Ovary (tissue), 9 donors: ENCODE data around the gene CYREN. TPM values are rescaled to one million over a fixed set of nuclear protein-coding genes. Genes with fewer than 3 reads are reported as not detected.

ENCODE experiments used
- DNase-seq, 5 donors: peaks; one replicate each; pipeline ENCODE4 v3.0.0-alpha.2; 2019 to 2020
- H3K27ac ChIP-seq, 2 donors: fragments of 200-600 bp; one replicate each; pipeline versions ENCODE4 v1.5.1 to v1.8.0; 2019 to 2022
- H3K27me3 ChIP-seq: fragments of 200-600 bp; one replicate; pipeline ENCODE4 v1.8.0; 2022
- H3K36me3 ChIP-seq: fragments of 200-600 bp; sonication (generic); one replicate; pipeline ENCODE4 v1.5.1; 2019
- H3K4me1 ChIP-seq: one replicate; pipeline ENCODE4 v1.8.1; 2013; ENCODE audit warnings: mild to moderate bottlenecking, moderate library complexity; ENCODE audit not compliant: insufficient read depth
- H3K4me3 ChIP-seq: fragments of 200-600 bp; sonication (generic); one replicate; pipeline ENCODE4 v1.5.1; 2017
- H3K9me3 ChIP-seq, 2 donors: fragments of 200-600 bp in 1 of 2; sonication (generic) in 1 of 2; one replicate each; pipeline versions ENCODE4 v1.5.1 to v1.8.1; 2013 to 2019; ENCODE audit warnings: mild to moderate bottlenecking in 1 of 2, moderate library complexity in 1 of 2
- CTCF ChIP-seq, 3 donors: fragments of 450-650 bp in 2 of 3; fragments of 200-600 bp in 1 of 3; IDR thresholded peaks; one replicate each; pipeline versions ENCODE4 v1.5.1 to v1.8.0; 2016 to 2022; ENCODE audit warnings: antibody characterized with exemption in 3 of 3, mild to moderate bottlenecking in 1 of 3
- EP300 ChIP-seq: sonication (generic); formaldehyde crosslinking; IDR thresholded peaks from one replicate; pipeline ENCODE4 v1.6.1; 2017; ENCODE audit warnings: antibody characterized with exemption
- POLR2A ChIP-seq: fragments of 450-650 bp; IDR thresholded peaks from one replicate; pipeline ENCODE4 v1.6.1; 2017; ENCODE audit warnings: antibody characterized with exemption, mild to moderate bottlenecking, moderate library complexity
- WGBS, 3 donors: extraction: QIAGEN DNeasy Blood & Tissue Kit in 1 of 3; methylation state at CpG; one replicate each; pipeline versions ENCODE4 v1.1.5 to v1.1.7; 2013 to 2017; 5-methylcytosine and 5-hydroxymethylcytosine counted together
- intact Hi-C, 4 donors: fragments of 100-400 bp; cut with DNase I; formaldehyde crosslinking; loops; one replicate each; pipeline versions ENCODE4 v1.11.0 to v1.15.1; 2022 to 2023
- polyA plus RNA-seq, 2 donors: library from polyadenylated mRNA; stranded (reverse); fragments of 200-250 nt in 1 of 2; fragments of 350-450 nt in 1 of 2; fragmentation: Illumina TruSeq in 1 of 2; extraction: RNeasy Lipid Tissue Mini Kit (QIAGEN cat#74804) in 1 of 2; gene quantifications; one replicate each; pipeline ENCODE4 v1.2.3, GENCODE V29; 2013 to 2014
- total RNA-seq, 7 donors: library from RNA; depleted of rRNA in 2 of 7; stranded (reverse); fragments of >200 nt in 2 of 7; fragmentation: NEBNext Ultra II Directional in 3 of 7; extraction: Animal tissue kit (Norgen Biotek cat#: 25700) in 3 of 7; gene quantifications; one replicate each; pipeline versions ENCODE4 v1.1.0 to v1.2.4, GENCODE V29; 2016 to 2023
- donor health status: DM: no; HTN: no; CAD: no; lungs with moderate emphysema.
- donor health status: DM: no; HTN: no; CAD: no.
- donor health status: Bipolar disorder and iron deficiency.
- donor health status: DM: yes; HTN: yes; CAD: no.
- donor health status: DM: no; HTN: no; CAD: no.
- donor health status: DM: yes; HTN: yes; CAD: no.

The CYREN gene
- total and polyA plus RNA-seq, 9 donors: 21.1 to 54.2 (median 35.6) TPM

GRCh38 chr7:135189221-135189662 lies 18.7 kb upstream of the CYREN start:
- WGBS, 3 donors: 90 to 95% (median 93%) methylated on average over 6 of the region's 6 CpGs
- no peak for TF ChIP-seq POLR2A
- no peak for TF ChIP-seq EP300
- TF ChIP-seq CTCF (IDR thresholded peaks at IDR 0.05): no peak
- intact Hi-C loops: no loop called here
- Histone ChIP-seq H3K4me1 (peaks cover 9% of the 10 kb centered on the region), H3K4me3 (no peak overlapping the region), H3K27me3 (no peaks in the 10 kb centered on the region), H3K27ac (no peak overlapping the region), H3K9me3 (no peaks in the 10 kb centered on the region), H3K36me3 (no peaks in the 10 kb centered on the region)
- peak in 1 of 5 donors; percentile 6 for DNase-seq

GRCh38 chr7:135188298-135188984 lies 17.9 kb upstream of the CYREN start:
- H3K27me3 ChIP-seq: no peaks in the 10 kb centered on the region
- peaks cover 4% of the 10 kb centered on the region for H3K4me1 ChIP-seq
- peak in 1 of 5 donors; percentile 10 for DNase-seq
- no peak overlapping the region for H3K27ac ChIP-seq
- 95 to 97% (median 97%) methylated on average over 12 of the region's 12 CpGs for WGBS, 3 donors
- TF ChIP-seq EP300: no peak
- no peak for TF ChIP-seq POLR2A
- TF ChIP-seq CTCF (IDR thresholded peaks at IDR 0.05): no peak
- no peaks in the 10 kb centered on the region for H3K36me3 ChIP-seq
- H3K4me3 ChIP-seq: no peak overlapping the region
- intact Hi-C loops: no loop called here
- H3K9me3 ChIP-seq: no peaks in the 10 kb centered on the region

GRCh38 chr7:135186841-135187253 lies 16.3 kb upstream of the CYREN start:
- intact Hi-C loops: no loop called here
- 87 to 92% (median 90%) methylated on average over 12 of the region's 12 CpGs for WGBS, 3 donors
- H3K36me3 ChIP-seq: no peaks in the 10 kb centered on the region

GRCh38 chr7:135186261-135186540 lies 15.7 kb upstream of the CYREN start:
- 96 to 98% (median 96%) methylated on average over 3 of the region's 3 CpGs for WGBS, 3 donors
- H3K27me3 ChIP-seq: no peaks in the 10 kb centered on the region
- H3K36me3 ChIP-seq: no peaks in the 10 kb centered on the region

More at GRCh38 chr7:135186841-135187253, 16.3 kb upstream of the CYREN start:
- no peak overlapping the region for H3K4me3 ChIP-seq
- no peaks in the 10 kb centered on the region for H3K4me1 ChIP-seq
- H3K27ac ChIP-seq: no peak overlapping the region
- TF ChIP-seq POLR2A (no peak), EP300 (no peak), CTCF (IDR thresholded peaks at IDR 0.05) (no peak)
- no peaks in the 10 kb centered on the region for H3K9me3 ChIP-seq
- H3K27me3 ChIP-seq: no peaks in the 10 kb centered on the region
- DNase-seq: no peak

More at GRCh38 chr7:135186261-135186540, 15.7 kb upstream of the CYREN start:
- Histone ChIP-seq H3K9me3 (no peaks in the 10 kb centered on the region), H3K4me1 (no peaks in the 10 kb centered on the region), H3K4me3 (no peak overlapping the region), H3K27ac (no peak overlapping the region)
- no peak for TF ChIP-seq POLR2A
- TF ChIP-seq EP300: no peak
- no peak for TF ChIP-seq CTCF (IDR thresholded peaks at IDR 0.05)
- no peak for DNase-seq
- intact Hi-C loops: no loop called here
